GM13977 (cell line): ENCODE measurements around the gene FAM76B.

ENCODE experiments used
- DNase-seq: peaks from one replicate; pipeline ENCODE4 v3.0.0; 2012; ENCODE audit warnings: low spot score
- in situ Hi-C: fragments of 300-500 bp; cut with MboI; formaldehyde crosslinking; loops from one replicate; pipeline ENCODE4 v1.12.0; 2022; ENCODE audit warnings: low sequenced_read_pairs, low pct_unique_long_range_greater_than_20kb, mixed read lengths, inconsistent platforms; ENCODE audit not compliant: unreplicated experiment
- TF ChIP-seq, protein P1 (sequence below): IDR thresholded peaks from 2 replicates; pipeline ENCODE4 v1.5.1; 2012; ENCODE audit warnings: mild to moderate bottlenecking, control low read depth; ENCODE audit not compliant: insufficient read depth; ENCODE audit errors: extremely low read depth, missing control alignments

The FAM76B gene

DNA sequence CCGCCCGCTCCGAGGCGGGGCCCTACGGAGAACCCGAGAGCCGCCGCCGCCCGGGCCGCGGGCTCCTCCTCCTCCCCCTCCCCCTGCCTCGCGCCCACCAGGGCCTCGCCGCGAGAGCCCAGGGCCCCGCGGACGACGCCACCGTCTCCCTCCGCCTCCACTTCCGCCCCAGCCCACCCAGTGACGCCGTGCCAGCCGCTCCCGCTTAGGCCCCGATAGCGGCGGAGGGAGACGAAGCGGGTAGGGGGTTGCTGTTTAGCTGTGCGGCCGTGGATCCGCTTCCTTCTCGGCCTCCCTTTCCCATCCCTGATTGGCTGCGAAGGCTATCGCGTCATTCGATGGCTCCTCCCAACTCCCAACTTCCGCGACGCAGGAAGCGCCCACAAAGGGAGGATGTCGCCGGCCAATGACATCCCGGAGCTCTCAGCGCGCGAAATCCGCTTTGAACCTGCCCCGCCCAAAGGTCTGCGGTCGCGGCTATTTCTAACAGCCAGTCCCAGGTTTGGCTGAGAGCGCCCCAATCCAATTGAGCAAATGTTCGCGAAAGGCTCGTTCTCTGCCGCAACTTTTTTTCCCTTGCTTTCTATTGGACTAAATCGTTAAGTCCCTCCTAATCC is at the start of gene FAM76B:
Gene FAM76B (minus strand): TSS at position 277 of the 617 bp plus-strand sequence. CDS start 304 bp downstream, outside the sequence.
- peak; percentile 93 for DNase-seq
- TF ChIP-seq, protein P1, sequence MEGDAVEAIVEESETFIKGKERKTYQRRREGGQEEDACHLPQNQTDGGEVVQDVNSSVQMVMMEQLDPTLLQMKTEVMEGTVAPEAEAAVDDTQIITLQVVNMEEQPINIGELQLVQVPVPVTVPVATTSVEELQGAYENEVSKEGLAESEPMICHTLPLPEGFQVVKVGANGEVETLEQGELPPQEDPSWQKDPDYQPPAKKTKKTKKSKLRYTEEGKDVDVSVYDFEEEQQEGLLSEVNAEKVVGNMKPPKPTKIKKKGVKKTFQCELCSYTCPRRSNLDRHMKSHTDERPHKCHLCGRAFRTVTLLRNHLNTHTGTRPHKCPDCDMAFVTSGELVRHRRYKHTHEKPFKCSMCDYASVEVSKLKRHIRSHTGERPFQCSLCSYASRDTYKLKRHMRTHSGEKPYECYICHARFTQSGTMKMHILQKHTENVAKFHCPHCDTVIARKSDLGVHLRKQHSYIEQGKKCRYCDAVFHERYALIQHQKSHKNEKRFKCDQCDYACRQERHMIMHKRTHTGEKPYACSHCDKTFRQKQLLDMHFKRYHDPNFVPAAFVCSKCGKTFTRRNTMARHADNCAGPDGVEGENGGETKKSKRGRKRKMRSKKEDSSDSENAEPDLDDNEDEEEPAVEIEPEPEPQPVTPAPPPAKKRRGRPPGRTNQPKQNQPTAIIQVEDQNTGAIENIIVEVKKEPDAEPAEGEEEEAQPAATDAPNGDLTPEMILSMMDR, result no peak
- in situ Hi-C loops, result no loop called here

DNA sequence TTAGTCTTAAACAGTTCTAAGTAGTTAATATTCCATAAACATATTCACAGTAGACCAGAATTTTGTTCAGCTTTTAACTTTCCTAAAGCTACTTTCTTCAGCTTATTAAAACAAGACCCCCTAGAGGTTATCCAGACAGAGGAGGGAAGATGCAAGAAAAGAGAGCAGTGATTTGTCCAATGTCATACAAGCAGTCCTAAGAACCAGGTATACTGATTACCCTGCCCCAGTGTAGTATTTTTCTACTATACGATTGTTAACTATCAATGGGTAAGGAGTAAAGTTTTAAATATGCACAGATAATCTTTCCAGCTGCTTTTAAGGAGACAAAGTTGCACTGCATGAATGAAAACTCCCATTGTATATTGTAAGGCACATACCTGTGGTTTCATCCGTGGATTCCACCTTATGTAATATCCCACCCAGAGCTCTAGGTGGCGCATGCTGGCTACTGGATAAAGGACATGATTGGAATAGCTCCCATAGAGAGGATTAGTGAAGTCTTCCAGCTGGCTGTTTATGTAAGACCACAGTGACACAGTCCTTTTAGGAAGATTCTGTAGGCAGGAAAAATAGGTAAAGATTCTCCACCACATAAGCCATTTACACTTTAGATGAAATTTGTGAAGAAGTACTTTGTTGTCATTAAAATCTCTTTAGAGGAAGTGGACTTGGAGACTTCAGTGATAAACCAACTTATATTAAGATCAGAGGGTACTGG is 46.3 kb upstream of the FAM76B start:
- in situ Hi-C loops, result loop anchor here (25.0 kb wide), 1 partner anchor 551 kb away; the partner anchor contains the start of genes CCDC82 and JRKL
- peak; percentile 19 for DNase-seq
- TF ChIP-seq, protein P1, result peak; percentile 82

DNA sequence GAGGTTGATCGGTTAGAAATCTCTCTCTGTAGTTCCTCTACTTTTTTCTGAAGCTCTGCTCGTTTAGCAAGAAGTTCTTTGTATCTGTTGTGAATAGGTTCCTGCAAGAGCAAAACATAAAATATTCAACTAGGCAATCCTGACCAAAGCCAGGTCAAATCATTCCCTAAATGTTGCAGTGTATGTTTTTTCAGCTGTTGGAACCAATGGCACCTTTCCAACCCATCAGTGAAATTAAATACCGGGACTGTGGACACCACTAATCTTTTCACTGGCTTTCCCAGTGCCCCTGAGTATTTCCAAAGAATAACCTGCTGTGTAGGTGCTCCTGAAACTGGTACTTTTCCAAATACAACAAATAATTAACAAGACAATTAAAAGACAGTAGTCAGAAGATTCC is 45.8 kb upstream of the FAM76B start:
- TF ChIP-seq, protein P1, result no peak
- in situ Hi-C loops, result loop anchor here (25.0 kb wide), 1 partner anchor 552 kb away; the partner anchor contains the start of genes CCDC82 and JRKL
- no peak for DNase-seq

DNA sequence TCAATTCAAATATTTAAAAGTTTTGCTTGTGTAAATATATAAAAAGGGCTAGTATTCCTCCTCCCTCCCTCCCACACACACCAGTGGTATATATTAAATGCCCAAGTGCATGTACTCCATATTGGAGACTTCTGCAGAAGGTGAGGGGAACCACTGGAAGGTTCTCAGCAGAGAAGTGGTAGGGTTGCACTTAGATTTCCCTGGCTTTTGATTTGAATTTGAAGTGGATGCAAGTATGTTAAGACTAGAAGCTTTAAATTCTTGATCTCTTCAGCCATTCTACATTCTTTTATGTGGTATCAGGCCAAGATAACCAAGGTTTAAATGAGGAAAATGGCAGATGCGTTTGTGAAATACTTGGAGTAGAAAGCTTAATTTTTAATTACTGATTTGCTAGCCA is 43.8 kb upstream of the FAM76B start:
- in situ Hi-C loops, result loop anchor here (25.0 kb wide), 1 partner anchor 554 kb away; the partner anchor contains the start of genes CCDC82 and JRKL
- no peak for DNase-seq
- TF ChIP-seq, protein P1, result no peak

GRCh38 chr11:95832763-95833162 is 43.2 kb upstream of the FAM76B start:
- in situ Hi-C loops, result loop anchor here (25.0 kb wide), 1 partner anchor 555 kb away; the partner anchor contains the start of genes CCDC82 and JRKL
- TF ChIP-seq, protein P1, result no peak
- no peak for DNase-seq

GRCh38 chr11:95831198-95831883 is 41.8 kb upstream of the FAM76B start:
- no peak for DNase-seq
- in situ Hi-C loops, result loop anchor here (25.0 kb wide), 1 partner anchor 556 kb away; the partner anchor contains the start of genes CCDC82 and JRKL
- TF ChIP-seq, protein P1, result no peak
